Myocyte (in vitro differentiated cells): ENCODE results near the gene ARHGEF25. TPM values are rescaled to one million over a fixed set of nuclear protein-coding genes. Genes with fewer than 3 reads are reported as not detected.
A peak's percentile ranks its signal among the peaks of the same experiment; 100 is the strongest.

ENCODE experiments used
- DNase-seq: peaks from one replicate; pipeline ENCODE4 v3.0.0-alpha.2; 2012; ENCODE audit warnings: low read depth
- total RNA-seq: library from RNA; depleted of rRNA; stranded (reverse); fragments of >200 nt; gene quantifications from 2 replicates; pipeline ENCODE4 v1.2.3, GENCODE V29; 2014

ARHGEF25 gene
- total RNA-seq, 1 donor from 2014 or later, result 8.6 TPM

DNA sequence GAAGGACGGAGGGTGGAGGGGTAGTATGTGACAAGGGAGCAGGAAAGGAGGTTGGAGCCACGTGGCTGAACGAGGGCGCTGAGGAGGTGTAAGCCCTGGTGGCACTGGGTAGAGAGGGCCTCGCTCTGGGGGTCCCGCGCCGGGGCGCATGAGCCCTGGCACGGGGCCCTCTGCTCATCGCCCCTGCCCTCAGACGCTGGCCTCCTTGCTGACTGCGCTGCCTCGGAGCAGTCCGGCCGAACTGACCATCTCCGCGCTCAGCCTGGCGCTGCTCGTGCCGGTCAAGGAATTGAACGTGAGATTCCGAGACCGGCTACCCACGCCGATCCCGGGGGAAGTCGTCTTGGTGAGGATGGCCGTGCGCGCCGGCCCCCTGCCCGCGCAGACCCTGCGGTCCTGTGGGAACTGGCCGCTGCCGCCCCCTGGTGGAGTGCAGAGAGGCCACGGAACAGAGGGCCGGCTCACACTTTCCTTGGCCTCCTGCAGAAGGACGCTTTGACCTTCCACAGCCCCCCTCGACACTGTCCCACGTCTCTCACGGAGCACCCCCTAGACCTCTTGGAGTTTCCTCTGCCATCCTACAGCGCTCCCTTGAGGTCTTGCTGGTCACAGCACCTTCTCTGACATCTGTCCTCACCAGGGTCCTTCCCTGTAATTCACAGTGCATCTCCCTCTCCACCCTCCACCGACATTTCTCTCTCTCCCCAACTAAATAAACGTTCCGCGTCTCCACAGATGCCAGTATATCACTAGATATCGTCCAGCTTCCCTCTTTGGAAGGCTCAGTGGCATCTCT, 10.5 kb downstream of the ARHGEF25 start:
- DNase-seq, result peak; percentile 51

DNA sequence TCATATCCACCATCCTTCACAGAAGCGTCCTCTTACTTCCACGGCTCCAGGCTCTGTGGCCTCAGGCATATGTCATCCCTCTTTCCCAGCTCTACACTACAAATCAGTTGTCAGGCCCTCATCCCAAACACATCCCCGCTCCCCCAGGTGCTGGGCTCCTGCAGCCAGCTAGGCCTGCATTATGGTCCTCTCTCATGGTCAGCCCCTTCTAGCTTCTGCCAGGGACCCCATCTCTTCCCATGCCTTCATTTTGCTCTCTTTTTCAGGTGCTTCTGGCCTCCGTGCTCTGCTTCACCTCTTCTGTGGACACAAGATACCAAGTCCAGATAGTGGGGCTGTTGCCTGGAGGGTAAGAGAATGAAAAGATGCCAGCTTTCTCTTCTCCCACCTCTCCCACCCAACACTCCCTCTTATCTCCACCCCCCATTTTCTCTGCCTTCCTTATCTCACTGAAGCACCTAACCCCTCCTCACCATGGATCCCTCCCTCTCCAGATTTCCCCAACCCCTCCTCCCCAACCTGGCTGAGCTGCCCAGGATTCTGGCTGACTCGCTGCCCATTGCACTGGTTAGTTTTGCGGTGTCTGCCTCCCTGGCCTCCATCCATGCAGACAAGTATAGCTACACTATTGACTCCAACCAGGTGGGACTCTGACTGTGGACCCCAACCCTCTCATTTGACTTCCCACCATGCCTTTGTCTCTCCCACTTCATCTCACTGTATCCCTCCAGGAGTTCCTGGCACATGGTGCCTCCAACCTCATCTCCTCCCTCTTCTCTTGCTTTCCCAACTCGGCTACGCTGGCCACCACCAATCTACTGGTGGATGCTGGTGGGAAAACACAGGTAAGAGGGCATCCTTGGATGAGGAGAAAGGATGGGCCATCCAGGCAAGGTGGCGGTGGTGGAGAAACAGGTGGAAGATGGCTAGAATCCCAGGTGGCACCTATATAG, 11.3 kb downstream of the ARHGEF25 start:
- no peak for DNase-seq

DNA sequence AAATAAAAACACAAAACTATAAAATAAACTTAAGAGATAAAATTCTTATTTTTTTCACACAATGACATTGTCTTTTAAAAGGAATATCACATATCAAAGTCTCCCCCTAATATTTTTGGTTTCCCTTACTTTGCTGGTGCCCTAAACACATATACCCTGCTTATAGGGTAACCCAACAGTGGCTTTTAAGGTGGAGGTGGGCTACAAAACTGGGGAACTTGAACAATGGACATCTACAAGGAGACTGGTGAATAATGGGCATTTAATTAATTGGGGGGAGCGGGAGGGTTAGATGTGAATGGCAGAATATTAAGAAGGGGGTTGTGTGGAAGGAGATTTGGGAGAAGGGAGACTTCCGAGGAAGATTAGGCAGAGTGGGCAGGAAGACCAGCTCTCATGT, 12.2 kb downstream of the ARHGEF25 start:
- DNase-seq, result no peak

DNA sequence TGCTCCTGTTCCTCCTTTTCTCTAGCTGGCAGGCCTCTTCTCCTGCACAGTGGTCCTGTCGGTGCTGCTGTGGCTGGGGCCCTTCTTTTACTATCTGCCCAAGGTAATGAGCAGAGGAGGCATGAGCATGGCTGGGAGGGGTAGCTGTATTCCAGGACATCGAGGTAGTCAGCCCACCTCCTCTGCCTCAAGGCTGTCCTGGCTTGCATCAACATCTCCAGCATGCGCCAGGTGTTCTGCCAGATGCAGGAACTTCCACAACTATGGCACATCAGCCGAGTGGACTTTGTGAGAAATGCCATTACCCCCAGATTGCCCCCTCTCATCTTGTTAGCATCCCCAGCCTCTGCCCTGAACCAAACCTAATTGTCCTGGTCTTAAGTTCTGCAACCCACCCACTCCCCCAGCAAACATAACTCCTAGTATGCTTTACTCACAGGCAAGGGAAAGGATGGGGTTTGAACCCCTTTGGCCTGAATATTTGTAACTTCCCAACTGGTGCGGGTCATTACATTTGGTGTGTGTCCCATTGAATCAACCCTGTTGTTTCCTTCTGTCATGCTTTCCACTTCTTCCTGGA, 12.7 kb downstream of the ARHGEF25 start:
- no peak for DNase-seq

DNA sequence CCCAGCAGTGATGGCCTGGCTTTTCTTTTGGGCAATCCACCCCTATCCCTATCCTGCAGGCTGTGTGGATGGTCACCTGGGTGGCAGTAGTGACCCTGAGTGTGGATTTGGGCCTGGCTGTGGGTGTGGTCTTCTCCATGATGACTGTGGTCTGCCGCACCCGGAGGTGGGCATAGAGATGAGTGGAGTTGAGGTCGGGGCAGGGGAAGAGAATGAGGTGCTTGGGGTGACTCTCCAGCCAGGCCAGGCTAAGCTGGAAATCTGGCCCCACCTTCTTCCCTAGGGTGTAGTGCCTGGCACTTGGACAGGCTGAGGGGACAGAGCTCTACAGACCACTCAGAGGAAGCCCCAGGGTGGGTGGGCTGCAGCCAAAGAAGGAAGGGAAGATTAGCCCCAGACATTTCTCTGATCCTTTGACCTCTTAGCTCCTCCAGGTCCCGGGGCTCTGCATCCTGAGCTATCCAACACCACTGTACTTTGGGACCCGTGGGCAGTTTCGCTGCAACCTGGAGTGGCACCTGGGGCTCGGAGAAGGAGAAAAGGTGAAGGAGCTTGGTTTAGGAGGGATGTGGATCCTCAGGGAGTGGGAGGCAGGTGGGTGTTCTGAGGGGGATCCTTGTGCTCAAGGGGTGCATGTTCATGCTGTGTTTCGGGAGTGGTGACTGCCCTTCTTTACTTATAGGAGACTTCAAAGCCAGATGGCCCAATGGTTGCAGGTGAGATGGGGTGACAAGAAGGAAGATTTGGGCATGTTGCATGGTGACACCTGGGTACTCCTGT, 13.4 kb downstream of the ARHGEF25 start:
- no peak for DNase-seq

DNA sequence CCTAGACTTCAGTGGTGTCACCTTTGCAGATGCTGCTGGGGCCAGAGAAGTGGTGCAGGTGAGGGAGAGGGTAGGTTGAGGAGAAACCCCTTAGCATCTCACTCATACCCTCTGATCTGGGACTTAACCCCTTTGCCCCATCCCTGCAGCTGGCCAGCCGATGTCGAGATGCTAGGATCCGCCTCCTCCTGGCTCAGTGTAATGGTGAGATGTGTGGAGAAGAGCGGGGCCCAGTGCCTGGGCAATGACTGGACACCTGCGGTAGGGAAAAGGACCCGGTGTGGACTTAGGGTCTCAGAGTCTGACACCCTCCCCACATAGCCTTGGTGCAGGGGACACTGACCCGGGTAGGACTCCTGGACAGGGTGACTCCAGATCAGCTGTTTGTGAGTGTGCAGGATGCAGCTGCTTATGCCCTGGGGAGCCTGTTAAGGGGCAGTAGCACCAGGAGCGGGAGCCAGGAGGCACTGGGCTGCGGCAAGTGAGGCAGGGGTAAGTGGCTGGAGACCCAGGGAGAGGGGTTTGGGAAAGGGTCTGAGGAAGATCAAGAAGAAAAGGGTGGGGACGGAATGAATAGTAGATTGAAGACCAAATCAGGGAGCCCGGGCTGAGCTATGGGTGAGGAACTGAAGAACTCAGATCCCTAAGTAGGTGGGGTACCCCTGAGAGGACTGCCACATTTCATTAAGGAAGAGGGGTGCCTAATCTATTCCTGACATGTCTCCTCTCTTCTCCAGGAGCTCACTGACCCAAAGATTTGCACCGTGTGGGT, 14.2 kb downstream of the ARHGEF25 start:
- DNase-seq, result no peak

DNA sequence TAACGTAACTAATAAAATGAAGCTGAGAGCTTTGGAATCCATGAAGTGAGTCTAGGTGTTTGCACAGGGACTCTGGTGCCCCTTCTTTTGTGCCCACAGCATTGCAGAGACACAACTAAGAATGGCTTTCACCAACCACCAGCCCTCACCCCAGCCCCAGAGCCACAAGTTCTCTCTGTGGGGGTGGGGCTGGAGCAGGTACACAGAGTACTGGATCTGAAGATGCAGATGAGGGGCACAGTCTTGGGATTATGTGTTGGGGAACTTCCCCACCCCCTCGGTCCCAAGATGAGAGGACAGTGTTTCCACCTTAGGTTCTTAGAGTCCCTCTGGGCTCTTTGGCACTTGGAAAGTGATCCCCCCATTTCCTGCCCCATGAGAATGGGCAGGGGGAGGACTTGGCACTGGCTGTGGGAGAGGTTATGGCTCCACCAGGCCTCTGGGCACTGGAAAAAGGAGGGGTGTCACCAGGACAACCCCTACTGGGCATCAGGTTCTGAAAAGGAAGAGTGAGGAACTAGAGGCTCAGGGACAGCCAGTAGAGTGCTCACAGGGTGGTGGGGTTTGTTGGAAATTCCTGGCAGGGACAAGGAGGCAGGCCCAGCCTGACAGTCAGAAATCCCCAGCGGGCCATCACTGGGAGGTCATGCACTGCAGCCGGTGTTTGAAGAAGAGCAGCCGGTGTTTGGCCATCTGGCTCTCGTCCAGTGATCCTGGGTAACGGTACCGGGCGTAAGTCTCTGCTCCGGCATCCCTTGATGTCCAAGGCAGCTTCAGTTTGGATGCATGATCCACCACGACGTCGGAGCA, 15.1 kb downstream of the ARHGEF25 start:
- no peak for DNase-seq

DNA sequence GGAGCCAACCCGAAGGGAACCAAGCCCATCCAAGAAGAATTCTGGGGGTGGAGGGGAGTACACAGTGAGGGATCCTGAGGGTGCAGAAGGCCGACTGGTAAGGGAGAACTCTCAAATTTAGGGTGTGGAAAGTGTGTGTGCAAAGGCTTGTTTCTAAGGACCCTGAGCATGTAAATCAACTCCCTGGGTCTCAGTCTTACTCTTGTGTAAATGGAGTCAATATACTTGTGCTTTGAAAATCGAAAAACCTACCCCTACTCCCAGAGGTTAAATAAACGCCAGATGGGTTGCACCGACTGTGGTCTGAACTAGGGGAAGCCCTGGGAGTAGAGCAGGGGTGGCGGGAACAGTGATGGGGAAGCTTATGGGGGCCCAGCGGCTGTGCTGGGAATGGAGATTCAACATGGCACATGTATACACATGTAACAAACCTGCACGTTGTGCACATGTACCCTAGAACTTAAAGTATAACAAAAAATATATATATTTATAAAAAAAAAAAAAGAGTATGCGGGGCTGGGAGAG, 15.7 kb downstream of the ARHGEF25 start:
- no peak for DNase-seq

DNA sequence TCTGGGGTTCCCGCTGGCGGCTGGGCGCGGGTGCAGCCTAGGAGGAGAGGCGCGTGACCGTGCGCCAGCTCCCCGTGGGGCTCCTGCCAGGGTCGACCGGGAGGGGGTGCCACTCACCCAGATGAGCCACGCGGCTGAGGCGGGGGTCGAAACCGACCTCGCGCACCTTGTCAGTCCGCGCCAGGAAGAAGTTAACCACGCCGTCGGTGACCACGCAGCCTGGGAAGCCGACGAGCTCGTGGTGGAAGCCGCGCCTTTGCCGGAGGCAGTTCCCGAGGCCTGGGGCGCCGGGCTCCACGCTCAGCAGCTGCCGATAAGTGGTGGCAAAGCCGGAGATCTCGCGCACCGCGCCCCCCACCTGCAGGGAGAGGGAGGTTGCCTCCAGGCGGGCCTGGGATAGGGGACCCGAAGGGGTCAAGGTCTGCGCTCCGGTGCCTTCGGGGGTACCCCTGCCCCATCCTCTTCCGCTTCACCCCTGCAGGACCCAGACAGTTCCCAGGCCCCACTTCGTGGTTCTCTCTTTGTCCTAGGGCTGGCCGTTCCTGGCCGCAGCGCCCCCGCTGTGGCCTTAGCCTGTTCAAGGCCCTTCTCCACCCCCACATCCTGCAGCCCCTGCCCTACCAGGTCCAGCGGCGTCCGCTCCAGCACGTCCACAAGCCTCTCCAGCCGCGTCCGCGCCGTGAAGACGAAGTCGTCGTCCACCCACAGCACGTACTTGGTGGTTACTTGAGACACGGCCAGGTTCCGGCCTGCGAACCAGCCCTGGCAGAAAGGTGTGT, 16.5 kb downstream of the ARHGEF25 start:
- no peak for DNase-seq

DNA sequence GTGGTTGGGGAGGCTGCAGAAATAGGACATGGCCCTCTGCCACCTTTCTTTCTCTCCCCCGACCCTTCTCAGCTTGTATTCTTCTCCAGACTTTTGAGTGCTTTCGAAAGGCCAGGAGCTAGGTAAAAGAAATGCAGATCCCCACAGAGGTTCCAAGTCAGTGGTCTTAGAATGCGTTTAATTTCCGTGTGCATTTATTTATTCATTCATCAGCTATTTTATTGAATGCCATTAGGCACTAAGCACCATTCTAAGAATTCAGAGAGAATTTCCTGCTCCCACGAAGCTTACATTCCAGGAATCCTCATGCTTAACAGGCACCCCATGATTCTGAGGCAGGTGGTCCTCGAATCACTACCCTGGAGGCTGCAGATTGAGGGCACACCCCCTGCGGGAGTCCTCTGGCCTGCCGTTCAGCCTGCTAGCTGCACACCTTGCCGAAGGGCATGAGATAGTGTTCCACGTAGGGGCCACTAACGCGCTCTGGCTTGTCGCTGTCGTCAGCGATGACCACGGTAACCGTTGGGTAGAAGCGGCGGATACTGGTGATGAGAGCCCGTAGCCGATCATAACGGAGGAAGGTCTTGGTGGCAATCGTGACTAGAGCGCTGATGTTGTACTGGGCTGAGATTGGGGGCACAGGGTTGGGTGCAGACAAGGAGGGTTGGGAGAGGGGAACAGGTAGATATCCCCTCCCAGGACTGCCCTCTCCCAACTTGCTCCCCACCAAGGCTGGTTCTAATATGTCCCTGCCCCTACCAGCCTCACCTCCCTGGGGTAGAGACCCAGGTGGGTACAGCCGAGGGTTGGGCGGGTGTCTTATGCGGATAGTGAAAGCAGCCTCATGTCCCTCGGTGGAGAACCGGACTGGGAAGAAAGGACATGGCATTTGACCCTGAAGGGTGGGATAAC, 17.3 kb downstream of the ARHGEF25 start:
- no peak for DNase-seq

DNA sequence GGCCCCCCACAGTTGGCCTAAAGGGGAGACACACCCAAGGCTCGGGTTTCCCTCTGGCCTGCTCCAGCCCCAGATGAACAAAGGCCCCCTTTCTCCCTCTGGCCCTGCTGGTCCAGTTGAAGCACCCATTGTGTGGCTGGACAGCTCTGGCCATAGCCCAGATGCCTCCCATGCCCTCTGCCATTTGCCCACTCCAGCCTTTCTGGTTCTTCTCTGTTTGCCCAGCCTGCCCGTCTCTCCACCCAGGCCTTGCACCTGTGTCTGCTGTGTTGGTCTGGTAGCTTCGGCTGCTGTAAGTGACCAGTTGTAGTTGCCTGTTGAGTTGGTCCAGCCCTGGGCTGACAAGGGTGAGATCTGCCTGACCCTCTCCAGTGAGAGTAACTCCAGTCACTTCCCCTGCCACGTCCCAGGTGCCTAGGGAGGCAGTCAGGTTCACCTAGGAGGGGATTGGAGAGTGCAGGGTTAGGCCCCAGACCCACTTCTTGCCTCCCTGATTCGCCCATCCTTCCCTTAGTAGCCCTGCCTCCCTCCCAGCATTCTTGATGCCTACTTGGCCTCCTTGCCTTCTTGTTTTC, 18.7 kb downstream of the ARHGEF25 start:
- no peak for DNase-seq

DNA sequence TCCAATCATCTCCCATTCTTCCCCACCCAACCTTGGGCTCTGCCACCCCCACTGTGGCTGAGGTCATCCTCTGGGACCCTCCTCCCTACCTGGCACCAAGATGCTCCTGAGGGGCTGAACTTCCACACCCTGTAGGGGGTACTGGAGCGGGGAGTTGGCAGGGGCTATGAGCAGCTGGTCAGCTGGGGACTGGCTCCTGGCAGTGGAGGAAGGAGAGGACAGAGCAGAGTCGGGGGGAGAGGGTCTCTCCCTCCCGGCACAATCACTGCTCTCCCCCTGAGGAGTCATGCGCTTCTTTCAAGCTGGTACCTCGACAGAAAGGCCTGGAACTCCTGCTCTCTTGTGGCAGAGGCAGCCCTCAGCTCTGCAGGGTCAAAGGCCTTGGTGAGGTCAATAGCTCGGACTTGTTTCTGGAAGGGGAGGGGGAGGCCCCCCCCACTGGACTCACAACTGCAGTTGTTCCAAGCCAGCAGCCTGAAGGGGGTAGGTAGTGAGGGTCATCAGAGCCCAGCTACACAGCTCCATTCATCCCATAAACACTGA, 19.7 kb downstream of the ARHGEF25 start:
- DNase-seq, result no peak

DNA sequence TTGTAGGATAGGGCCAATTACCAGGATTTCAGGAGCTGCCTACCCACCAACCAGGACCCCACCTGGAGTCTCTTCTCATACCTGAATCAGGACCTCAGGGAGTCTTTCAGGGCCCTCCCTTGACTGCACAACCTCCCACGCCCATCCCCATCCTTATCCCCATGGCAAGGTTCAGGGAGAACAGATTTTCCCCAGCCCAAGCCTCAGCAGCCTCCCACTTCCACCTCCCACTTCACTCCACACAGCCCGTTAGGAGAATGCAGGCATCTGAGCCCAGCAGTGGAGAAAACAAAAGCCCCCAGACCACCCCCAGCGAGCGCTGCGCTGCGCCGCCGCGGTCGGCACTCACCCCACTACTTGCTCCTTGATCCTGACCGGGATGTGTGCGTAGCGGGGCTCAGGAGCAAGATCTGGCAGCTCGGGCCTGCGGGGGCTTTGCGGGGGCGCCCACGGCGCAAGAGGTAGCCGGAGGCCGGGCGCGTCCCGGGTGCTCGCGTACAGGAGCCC, 20.4 kb downstream of the ARHGEF25 start:
- DNase-seq, result no peak

DNA sequence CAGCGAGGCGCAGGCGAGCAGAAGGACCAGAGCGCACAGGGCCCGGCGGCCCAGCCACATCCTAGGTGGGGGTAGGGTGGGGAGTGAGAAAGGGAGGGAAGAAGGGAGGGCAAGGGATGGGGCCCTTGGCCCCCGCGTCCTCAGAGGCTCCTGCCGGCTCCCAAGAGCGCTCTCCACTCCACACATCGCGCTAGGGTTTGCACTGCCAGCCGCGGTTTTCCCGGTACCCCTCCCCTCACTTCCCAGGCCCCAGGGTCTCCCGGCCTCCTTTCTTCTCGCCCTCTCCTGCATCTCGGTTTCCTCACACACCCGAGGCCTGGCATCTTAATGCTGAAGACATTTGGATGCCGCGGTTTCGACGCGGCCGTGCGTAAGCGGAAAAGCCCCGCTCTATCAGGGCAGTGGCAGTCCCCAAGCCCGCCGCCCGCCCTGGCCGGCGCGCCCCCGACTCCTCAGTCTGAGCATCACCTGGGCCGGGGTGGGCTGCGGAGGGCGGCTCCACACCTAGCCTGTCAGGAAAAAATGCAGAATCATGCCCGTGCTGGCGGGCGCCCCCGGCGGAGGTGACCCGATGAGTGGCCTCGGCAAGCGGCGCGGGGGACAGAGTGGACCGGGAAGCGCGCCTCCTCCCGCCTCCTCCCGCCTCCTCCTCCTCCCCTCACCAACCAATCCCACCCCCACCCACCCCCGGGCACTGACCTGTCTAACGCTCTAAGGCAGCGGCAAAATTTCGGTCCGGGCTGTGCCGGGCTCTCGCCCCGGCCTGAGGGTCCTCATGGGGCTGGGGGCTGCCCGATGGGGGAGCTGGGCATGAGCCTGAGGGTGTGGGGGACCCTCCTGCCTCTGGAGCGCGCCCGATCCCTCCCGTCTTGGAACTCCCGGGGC, 21.1 kb downstream of the ARHGEF25 start:
- DNase-seq, result no peak
